ENCODE results near the gene GABARAPL1.
"Not testable (repeated sequence)": the region's sequence is repeated elsewhere in the genome, so short reads cannot be mapped to it uniquely, and the experiment has no call there.

GABARAPL1 gene

DNA sequence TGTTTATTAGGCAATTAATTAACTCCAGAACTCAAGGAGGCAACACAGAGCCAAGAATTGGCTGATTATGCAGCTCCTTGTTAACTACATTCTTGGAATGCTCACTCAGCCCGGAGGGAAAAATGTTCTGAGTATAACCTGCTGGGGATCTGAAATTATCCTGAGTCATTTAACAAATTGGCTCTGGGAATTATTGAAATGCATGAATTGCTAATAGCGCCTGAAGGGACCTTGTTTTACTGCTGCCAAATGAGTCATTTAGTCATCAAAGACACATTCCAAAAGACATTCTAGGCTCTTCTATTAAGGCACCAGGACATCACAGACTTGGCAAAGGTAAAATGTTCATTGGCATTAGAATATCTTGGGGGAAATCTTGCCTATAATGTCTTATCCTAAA is 20.8 kb upstream of the GABARAPL1 start:
- DNase-seq (ENCODE audit: low spot score): no peak
- TF ChIP-seq, protein P1, sequence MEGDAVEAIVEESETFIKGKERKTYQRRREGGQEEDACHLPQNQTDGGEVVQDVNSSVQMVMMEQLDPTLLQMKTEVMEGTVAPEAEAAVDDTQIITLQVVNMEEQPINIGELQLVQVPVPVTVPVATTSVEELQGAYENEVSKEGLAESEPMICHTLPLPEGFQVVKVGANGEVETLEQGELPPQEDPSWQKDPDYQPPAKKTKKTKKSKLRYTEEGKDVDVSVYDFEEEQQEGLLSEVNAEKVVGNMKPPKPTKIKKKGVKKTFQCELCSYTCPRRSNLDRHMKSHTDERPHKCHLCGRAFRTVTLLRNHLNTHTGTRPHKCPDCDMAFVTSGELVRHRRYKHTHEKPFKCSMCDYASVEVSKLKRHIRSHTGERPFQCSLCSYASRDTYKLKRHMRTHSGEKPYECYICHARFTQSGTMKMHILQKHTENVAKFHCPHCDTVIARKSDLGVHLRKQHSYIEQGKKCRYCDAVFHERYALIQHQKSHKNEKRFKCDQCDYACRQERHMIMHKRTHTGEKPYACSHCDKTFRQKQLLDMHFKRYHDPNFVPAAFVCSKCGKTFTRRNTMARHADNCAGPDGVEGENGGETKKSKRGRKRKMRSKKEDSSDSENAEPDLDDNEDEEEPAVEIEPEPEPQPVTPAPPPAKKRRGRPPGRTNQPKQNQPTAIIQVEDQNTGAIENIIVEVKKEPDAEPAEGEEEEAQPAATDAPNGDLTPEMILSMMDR (conservative IDR thresholded peaks at IDR 0.05; ENCODE audit: low read depth): no peak
- no peak overlapping the region for H3K27ac ChIP-seq
- ChIA-PET POLR2A (ENCODE audit: low non-redundant PET) (no interaction called here), CTCF (interaction anchor here (0.6 to 2.9 kb wide), 3 partner anchors 23 to 157 kb away, joined by 5 to 27 read pairs (median 5); no protein-coding TSS in a partner anchor)

- ChIA-PET POLR2A (ENCODE audit: low non-redundant PET) (no interaction called here), CTCF (interaction anchor here (0.9 to 1.8 kb wide), 2 partner anchors 17 to 41 kb away, joined by 3 to 11 read pairs; no protein-coding TSS in a partner anchor)
- DNase-seq (ENCODE audit: low spot score): no peak
- H3K27ac ChIP-seq: no peak overlapping the region
- TF ChIP-seq, protein P1 (conservative IDR thresholded peaks at IDR 0.05; ENCODE audit: low read depth): no peak
These were observed 18.5 kb upstream of the GABARAPL1 start for GRCh38 chr12:10194160-10194670.

- no peak for DNase-seq (ENCODE audit: low spot score)
- no peak overlapping the region for H3K27ac ChIP-seq
- ChIA-PET POLR2A (ENCODE audit: low non-redundant PET) (no interaction called here), CTCF (interaction anchor here (0.6 to 1.0 kb wide), 2 partner anchors 13 to 43 kb away, joined by 3 read pairs; no protein-coding TSS in a partner anchor)
- TF ChIP-seq, protein P1 (conservative IDR thresholded peaks at IDR 0.05; ENCODE audit: low read depth): no peak
These were observed 16.5 kb upstream of the GABARAPL1 start for GRCh38 chr12:10196210-10196609.

DNA sequence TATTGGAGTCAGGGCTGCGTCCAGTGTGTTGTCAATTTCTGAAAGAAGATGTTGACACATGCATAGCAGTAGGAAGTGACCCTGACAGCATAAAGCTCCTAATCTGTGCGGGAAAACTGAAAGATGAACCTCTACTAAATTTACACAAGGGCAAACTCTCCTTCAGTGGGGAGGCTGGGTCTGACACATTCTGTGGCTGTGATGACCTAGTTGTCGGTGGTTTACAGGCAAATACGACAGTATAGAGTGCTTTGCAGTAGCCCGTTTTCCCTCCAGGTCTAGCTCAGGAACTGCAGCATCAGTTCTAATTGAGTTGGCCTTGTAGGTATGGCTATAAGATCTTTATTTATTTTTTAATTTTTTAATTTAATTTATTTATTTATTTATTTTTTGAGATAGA is 14.8 kb upstream of the GABARAPL1 start:
- no peak overlapping the region for H3K27ac ChIP-seq
- ChIA-PET POLR2A (ENCODE audit: low non-redundant PET) (no interaction called here), CTCF (interaction anchor here (0.6 kb wide), 1 partner anchor 90 kb away, joined by 3 read pairs; no protein-coding TSS in a partner anchor)
- no peak for DNase-seq (ENCODE audit: low spot score)
- TF ChIP-seq, protein P1 (conservative IDR thresholded peaks at IDR 0.05; ENCODE audit: low read depth): no peak

DNA sequence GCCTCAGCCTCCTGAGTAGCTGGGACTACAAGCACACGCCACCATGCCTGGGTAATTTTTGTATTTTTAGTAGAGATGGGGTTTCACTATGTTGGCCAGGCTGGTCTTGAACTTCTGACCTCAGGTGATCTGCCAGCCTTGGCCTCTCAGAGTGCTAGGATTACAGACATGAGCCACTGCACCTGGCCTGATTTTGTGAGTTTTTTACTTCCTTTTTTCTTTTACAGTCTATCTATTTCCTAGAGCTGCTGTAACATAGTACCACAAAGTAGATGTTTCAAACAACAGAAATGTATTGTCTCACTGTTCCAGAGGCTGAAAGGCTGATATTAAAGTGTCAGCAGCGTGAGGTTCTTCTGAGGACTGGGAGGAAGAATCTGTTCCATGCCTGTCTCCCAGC is 8.2 kb upstream of the GABARAPL1 start:
- H3K27ac ChIP-seq; POLR2A ChIA-PET (ENCODE audit: low non-redundant PET): not testable (repeated sequence)

DNA sequence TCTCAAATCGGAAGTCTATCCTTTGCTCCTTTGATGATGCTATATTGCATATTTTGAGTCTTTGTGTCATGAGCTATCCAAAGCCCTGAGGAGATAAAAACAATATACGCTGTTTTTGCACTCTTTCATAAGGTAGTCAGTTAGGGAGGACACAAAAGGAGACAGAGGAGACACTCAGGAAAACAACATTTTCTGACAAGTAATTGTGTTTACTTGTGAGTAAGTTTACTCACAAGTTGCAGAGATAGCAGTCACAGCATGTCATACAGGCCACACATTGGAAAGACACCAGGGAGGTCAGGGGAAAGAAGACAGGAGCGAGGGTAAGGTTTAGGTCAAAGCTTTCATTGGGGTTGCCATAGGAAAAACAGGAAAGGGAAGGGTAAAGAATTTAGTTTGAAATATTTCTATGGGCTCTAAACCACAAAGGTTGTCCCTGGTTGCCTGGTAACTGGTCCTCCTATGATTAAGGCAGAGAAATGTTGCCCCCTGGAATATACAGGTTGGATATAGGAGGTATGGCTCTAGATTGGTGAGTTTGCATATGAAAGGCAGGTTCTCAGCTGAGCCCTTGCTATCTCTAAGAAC is 7.4 kb upstream of the GABARAPL1 start:
- TF ChIP-seq, protein P1 (conservative IDR thresholded peaks at IDR 0.05; ENCODE audit: low read depth): no peak
- no peak overlapping the region for H3K27ac ChIP-seq
- ChIA-PET CTCF (no interaction called here), POLR2A (ENCODE audit: low non-redundant PET) (interaction anchor here (0.6 kb wide), 1 partner anchor 104 kb away, joined by 3 read pairs; no protein-coding TSS in a partner anchor)
- DNase-seq (ENCODE audit: low spot score): peak; percentile 60

More for the DNA sequence above, 8.2 kb upstream of the GABARAPL1 start:
- DNase-seq (ENCODE audit: low spot score); CTCF ChIA-PET: not testable (repeated sequence)

DNA sequence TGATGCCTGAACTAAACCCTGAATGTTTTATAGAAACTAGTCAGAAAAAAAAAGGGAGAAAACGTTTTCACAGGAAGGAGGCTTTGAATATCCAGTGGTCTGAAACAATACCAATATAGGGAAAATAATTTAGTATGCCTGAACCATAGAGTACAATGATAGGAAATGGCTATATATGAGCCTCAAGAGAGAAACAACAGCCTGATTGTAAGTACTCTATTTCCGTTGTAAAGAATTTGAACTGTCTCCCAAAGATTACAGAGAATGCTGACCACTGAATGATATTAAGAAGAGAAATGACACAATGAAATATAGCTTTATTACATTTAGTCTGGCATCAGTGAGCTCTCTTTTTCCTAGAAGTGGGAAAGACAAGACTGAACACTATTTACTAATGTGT is 5.5 kb upstream of the GABARAPL1 start:
- TF ChIP-seq, protein P1 (conservative IDR thresholded peaks at IDR 0.05; ENCODE audit: low read depth): no peak
- no peak overlapping the region for H3K27ac ChIP-seq
- DNase-seq (ENCODE audit: low spot score): no peak
- POLR2A ChIA-PET (ENCODE audit: low non-redundant PET): no interaction called here
- CTCF ChIA-PET: no interaction called here

Data from RWPE1 (cell line).